Esophagus squamous epithelium (tissue), 5 donors: Measurements from ENCODE around the gene CDH11. TPM values are rescaled to one million over a fixed set of nuclear protein-coding genes. Genes with fewer than 3 reads are reported as not detected.

Experiments used
- DNase-seq: peaks from one replicate; lab custom pipeline; 2025; lab: John Stamatoyannopoulos, UW
- H3K27ac ChIP-seq, 4 donors: fragments of 200-600 bp; sonication (generic); one replicate each; pipeline ENCODE4 v1.5.1; 2016 to 2019; ENCODE audit warnings: mild to moderate bottlenecking in 1 of 4
- H3K27me3 ChIP-seq, 4 donors: fragments of 200-600 bp; sonication (generic); 1 replicate in 3 of 4; 2 replicates in 1 of 4; pipeline versions ENCODE4 v1.5.1 to v1.6.0; 2017 to 2021; ENCODE audit warnings: antibody characterized with exemption in 1 of 4
- H3K36me3 ChIP-seq, 3 donors: fragments of 200-600 bp; sonication (generic); one replicate each; pipeline ENCODE4 v1.5.1; 2016 to 2019
- H3K4me1 ChIP-seq, 3 donors: fragments of 200-600 bp; sonication (generic); one replicate each; pipeline ENCODE4 v1.5.1; 2017 to 2019
- H3K4me3 ChIP-seq, 4 donors: fragments of 200-600 bp; sonication (generic); 1 replicate in 3 of 4; 2 replicates in 1 of 4; pipeline ENCODE4 v1.5.1; 2016 to 2019; ENCODE audit warnings: mild to moderate bottlenecking in 2 of 4, moderate library complexity in 1 of 4
- H3K9me3 ChIP-seq, 3 donors: fragments of 200-600 bp; sonication (generic); one replicate each; pipeline ENCODE4 v1.5.1; 2016 to 2019
- CTCF ChIP-seq, 6 experiments: fragments of 450-650 bp in 4 of 6; fragments of 200-600 bp in 2 of 6; sonication (generic) in 2 of 6; IDR thresholded peaks; one replicate each; pipeline ENCODE4 v1.5.1; 2016 to 2019; ENCODE audit warnings: antibody characterized with exemption in 6 of 6, mild to moderate bottlenecking in 4 of 6, moderate library complexity in 4 of 6
- POLR2A ChIP-seq, 4 donors: fragments of 450-650 bp; IDR thresholded peaks; one replicate each; pipeline ENCODE4 v1.6.1; 2017; ENCODE audit warnings: antibody characterized with exemption in 4 of 4, mild to moderate bottlenecking in 4 of 4, moderate library complexity in 3 of 4
- WGBS, 2 donors: methylation state at CpG; one replicate each; pipeline ENCODE4 v1.1.5; 2018; 5-methylcytosine and 5-hydroxymethylcytosine counted together
- intact Hi-C: fragments of 100-400 bp; cut with DNase I; formaldehyde crosslinking; loops from one replicate; pipeline ENCODE4 v1.15.0; 2022
- total RNA-seq, 4 donors: library from RNA; depleted of rRNA; stranded (reverse); fragments of >200 nt; gene quantifications; one replicate each; pipeline ENCODE4 v1.1.0, GENCODE V29; 2016
- donor health status: DM: yes; HTN: yes; CAD: no.

Gene CDH11
- total RNA-seq, 4 donors from 2014 or later = 3.4 to 17.5 (median 6.6) TPM

GRCh38 chr16:64898159-64898558 lies 223.7 kb downstream of the CDH11 start:
- TF ChIP-seq CTCF (IDR thresholded peaks at IDR 0.05) (no peak), POLR2A (IDR thresholded peaks at IDR 0.05) (no peak)
- Histone ChIP-seq H3K4me3 (no peak overlapping the region), H3K9me3 (no peaks in the 10 kb centered on the region), H3K27ac (no peak overlapping the region), H3K4me1 (peaks cover 0 to 2% (median 0%) of the 10 kb centered on the region in 3 donors), H3K27me3 (no peaks in the 10 kb centered on the region), H3K36me3 (no peaks in the 10 kb centered on the region)
- intact Hi-C loops = no loop called here
- no peak for DNase-seq
- 61 to 69% methylated on average over 2 of the region's 2 CpGs for WGBS, 2 donors
